Left renal cortex interstitium (tissue), 4 donors: ENCODE measurements around the gene SNRNP40. TPM values are rescaled to one million over a fixed set of nuclear protein-coding genes. Genes with fewer than 3 reads are reported as not detected.
A peak's percentile ranks its signal among the peaks of the same experiment; 100 is the strongest.
"Not testable (repeated sequence)": the region's sequence is repeated elsewhere in the genome, so short reads cannot be mapped to it uniquely, and the experiment has no call there.

ENCODE experiments used
- DNase-seq, 4 donors: peaks; one replicate each; pipeline ENCODE4 v3.0.0-alpha.2; 2013; ENCODE audit warnings: low read depth in 4 of 4, low spot score in 2 of 4, missing footprints in 1 of 4
- polyA plus RNA-seq, 4 donors: library from polyadenylated mRNA; unstranded; fragments of 120-200 nt; gene quantifications; one replicate each; pipeline ENCODE4 v1.2.1, GENCODE V29; 2013; ENCODE audit not compliant: insufficient read length in 4 of 4

The SNRNP40 gene
- polyA plus RNA-seq, 4 donors, result 70.8 to 77.5 (median 72.9) TPM

DNA sequence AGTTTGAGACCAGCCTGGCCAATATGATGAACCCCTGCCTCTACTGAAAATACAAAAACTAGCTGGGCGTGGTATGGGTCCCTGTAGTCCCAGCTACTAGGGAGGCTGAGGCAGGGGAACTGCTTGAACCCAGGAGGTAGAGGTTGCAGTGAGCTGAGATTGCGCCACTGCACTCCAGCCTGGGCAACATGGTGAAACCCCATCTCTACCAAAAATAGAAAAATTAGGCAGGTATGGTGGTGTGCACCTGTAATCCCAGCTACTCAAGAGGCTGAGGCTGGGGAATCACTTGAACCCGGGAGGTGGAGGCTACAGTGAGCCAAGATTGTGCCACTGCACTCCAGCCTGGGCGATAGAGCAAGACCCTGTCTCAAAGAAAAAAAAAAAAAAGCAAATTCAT lies 8.8 kb downstream of the SNRNP40 start:
- not testable (repeated sequence) for DNase-seq

- DNase-seq, result not testable (repeated sequence)
Observed at GRCh38 chr1:31282426-31282825, 14.2 kb downstream of the SNRNP40 start.

DNA sequence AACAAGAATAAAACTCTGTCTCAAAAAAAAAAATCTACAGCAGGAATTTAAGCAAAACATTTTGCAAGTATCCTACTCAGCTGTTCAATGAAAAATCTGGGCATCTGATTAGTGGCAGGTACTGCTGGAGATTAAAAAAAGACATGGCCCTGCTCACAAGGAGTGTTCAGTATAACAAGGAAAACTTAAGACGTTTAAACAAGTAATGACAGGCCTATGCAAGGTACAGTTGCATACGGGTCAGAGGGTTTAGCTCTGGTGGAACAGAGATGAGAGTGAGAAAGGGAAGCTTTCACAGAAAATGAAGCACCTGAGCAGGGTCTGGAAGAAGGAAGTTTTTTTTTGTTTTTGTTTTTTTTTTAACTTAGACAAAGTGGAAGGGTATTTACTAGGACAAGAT lies 23.0 kb downstream of the SNRNP40 start:
- DNase-seq, result no peak

- DNase-seq, result no peak
Observed at GRCh38 chr1:31272369-31272768, 24.2 kb downstream of the SNRNP40 start.

DNA sequence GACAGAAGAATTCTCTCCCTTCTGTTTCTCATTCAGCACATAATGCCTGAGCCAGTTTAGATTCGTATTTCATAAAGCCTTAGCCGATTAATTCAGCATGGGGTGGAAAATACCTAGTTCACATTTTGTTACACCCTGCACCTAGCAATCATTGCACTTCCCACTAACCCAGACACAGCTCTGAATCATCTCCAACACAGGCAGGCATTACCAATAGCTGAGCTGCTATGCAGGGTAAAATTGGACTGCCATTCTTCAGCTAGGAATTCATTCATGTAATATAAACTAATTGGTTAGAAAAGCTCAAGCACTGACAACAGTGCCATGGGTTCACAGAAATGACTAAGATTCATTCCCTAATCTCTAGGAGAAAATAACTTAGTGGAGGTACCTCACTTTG lies 30.0 kb downstream of the SNRNP40 start:
- DNase-seq, result no peak

DNA sequence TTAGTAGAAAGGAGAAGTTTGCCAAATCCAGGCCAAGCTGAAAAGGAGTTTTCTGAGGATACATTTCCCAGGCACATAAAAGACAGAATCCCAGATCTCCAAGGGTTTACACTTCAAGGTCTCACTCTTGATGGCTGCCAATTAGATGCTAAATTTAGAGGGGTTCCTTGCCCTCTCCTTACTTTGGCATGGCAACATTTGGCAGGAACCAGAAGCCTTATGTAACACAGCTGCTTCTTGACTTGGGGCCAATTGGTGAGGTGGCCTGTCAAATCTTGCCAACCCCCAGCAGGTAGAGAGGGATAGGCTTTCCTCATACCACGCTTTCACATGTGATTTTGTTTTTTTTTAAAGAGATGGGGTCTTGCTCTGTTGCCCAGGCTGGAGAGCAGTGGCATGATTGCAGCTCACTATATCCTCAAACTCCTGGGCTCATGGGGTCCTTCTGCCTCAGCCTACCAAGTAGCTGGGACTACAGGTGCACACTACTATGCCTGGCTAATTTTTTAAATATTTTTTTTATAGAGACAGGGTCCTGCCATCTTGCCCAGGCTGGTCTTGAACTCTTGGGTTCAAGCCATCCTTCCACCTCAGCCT lies 31.7 kb downstream of the SNRNP40 start:
- no peak for DNase-seq

- no peak for DNase-seq
Observed at GRCh38 chr1:31263408-31263807, 33.2 kb downstream of the SNRNP40 start.

- not testable (repeated sequence) for DNase-seq
Observed at GRCh38 chr1:31262393-31262792, 34.2 kb downstream of the SNRNP40 start.

DNA sequence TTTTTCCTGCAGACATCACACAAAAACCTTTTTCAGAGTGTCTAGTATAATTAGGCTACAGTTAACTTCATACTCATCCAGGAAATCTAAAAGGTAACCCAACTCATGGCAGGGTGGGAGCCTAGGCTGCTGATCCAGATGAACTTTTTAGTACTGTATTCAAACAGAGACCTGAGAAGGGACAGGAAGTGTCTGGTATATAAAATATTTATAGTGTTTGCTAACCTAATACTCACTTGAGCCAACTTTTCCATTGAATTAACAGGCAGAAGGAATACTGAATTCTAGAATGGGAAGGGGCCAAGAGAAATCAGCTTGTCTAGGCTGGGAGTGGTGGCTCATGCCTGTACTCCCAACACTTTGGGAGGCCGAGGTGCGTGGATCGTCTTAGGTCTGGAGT lies 34.7 kb downstream of the SNRNP40 start:
- DNase-seq, result no peak

DNA sequence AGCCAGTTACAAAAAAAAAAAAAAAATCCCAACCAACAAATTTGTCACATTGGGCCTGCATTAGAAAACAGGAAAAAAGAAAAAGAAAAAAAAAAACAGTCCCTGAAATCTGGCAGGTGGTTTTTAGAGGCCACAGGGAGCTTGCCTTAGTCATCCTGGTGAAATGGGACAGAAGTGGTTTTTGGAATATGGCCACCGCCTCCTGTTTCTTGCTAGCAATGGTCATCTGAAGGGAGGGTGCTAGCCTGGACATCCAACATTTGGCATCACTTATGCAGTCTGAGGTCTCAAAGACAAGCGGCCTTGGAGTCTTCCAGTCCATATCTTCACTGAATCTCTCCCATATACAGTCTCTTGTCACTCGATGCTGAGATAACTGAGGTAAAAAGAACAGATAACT lies 36.8 kb downstream of the SNRNP40 start:
- no peak for DNase-seq

GRCh38 chr1:31258581-31258980 lies 38.0 kb downstream of the SNRNP40 start:
- no peak for DNase-seq

DNA sequence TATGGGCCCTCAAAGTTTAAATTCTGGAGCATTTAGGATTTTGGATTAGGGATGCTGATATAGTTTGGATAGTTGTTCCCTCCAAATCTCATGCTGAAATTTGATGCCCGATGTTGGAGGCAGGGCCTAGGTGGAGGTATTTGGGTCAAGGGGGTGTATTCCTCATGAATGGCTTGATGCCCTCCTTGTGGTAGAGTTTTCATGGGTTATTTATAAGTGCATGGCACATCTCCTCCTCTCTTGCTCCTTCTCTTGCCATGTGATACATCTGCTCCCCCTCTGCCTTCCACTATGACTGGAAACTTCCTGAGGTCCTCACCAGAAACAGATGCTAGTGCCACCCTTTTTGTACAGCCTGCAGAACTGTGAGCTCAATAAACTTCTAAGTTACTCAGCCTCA lies 39.4 kb downstream of the SNRNP40 start:
- no peak for DNase-seq

DNA sequence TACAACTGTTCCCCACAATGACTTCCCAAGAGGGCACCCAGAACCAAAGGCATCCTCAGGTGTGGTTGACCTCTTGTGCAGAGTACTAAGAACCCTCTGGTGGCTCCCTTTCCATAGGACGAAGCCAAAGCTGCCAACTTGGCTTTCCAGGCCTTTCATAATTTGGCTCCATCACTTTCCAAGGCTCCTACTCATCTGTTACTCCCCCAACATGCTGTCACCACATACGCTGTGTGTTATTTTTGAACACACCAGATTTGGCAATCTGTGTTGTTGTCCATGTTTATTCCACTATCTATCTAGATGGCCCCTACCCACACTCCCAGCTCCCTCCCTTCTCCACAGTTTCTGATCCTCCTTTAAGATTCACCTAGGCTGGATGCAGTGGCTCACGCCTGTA lies 46.7 kb downstream of the SNRNP40 start:
- no peak for DNase-seq

DNA sequence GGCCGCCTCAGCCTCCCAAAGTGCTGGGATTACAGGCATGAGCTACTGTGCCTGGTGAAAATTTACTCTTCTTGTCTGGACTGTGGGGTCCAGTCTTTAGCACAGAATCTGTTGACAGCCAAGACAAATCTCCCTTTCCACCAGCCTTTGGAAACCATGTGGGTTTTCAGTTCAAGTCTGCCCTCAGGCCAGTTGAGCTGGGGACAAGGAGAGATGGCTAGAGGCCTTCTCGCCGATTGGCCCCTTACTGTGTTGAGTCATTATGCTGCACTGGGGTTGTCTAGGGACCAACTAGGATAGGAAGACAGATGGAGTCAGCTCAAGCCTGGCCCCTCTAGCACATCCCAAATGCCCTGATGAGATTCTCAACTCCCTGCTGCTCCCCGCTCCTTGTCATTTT lies 48.3 kb downstream of the SNRNP40 start:
- no peak for DNase-seq

GRCh38 chr1:31244326-31244725 lies 52.3 kb downstream of the SNRNP40 start:
- no peak for DNase-seq

DNA sequence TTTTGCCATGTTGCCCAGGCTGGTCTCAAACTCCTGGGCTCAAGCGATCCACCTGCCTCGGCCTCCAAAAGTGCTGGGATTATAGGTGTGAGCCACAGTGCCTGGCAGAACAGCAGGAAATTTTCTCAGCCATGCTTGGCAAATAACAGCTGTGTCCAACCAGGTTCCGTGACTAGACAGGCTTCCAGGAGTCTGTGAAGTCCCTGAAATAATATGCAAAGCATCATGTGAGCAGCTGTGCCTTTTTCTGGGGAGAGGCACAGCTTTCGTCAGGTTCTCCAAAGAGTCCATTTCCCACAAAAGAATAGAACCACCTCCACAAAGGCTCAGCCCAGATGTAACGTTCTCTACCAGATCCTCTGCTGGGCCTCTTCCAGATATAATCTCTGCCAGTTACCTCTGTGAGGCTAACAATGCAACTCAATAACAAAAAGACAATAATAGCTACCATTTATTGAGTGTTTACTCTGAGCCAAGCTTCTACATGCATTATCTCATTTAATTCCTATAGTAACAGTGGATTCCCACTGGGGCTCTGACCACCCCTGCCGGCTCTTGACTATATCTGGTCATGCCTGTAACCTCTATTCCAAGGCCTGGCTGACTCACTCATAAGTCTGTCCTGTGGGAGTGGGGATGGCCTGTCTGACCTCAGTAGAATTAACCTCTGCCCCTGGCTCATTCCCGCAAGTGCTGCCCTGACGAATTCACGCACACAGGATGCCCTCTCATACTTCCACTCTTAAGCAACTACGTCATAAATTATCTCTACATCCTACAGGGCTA lies 52.9 kb downstream of the SNRNP40 start:
- DNase-seq, result no peak

DNA sequence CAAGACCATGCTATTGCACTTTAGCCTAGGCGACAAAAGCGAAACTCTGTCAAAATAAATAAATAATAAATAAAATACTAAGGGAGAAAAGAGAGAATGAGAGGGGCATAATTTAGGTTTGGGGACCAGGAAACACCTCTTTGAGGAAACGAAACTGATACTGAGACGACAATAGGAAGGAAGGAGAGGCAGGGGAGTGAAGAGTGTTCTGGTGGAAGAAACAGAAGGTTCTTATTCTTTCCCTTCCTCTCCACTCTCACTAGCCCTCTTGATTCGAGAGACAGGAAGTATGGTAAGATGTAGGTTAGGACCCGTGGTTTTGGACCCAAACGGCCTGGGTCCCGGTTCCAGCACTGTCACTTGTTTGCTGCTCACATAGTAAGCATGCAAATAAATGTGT lies 55.3 kb downstream of the SNRNP40 start:
- no peak for DNase-seq

DNA sequence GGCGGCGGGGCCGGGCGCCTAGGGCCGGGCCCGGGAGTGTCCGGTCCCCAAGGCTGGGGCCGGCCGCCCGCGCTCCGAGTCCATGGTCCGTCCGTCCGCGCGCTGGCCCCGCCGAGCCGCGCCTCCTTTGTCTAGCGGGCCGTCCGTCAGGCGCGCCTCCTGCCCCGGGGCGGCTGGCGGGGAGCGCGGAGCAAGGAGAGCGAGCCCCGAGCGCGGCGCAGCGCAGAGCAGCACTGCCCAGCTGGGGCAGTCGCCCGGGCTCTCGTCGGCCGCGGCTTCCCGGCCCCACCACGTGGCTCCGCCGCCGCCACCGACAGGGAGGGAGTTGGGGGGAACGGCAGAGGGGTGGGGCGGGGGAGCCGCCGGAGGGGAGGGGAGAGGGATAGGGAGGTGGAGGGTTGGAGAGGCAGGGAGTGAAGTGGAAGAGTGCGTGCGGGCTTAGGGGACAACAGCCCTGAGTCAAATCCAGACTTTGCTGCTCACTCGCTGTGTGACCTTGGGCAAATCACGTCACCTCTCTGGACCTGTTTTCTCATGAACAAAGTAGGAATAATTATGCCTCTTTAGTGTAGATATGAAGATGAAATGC lies 56.8 kb downstream of the SNRNP40 start, which contains the start of gene NKAIN1:
NKAIN1 (minus strand) TSS at position 235 of the 589 bp plus-strand sequence. CDS start 340 bp downstream, outside the sequence.
- no peak for DNase-seq

- DNase-seq, result peak in 1 of 4 donors; percentile 37
Observed at GRCh38 chr1:31238986-31239613, 57.5 kb downstream of the SNRNP40 start.

- no peak for DNase-seq
Observed at GRCh38 chr1:31238612-31238985, 58.0 kb downstream of the SNRNP40 start.

DNA sequence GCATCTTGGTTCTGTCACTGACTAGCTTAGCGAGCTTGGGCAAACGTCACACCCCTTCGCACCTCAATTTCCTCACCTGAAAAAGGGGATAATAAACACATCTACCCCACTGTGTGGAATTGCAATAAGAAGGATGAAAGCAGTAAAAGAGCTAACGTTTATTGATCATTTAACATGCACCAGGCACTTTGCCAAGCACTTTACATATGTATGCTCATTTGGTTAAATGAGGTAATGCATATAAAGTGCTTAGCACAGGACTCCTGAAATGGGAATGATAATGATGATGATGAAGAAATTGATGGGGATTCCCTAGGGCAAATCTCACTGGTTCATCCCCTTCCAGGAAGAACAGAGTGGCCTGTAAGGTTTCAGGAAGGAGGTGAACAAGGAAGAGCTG lies 61.7 kb downstream of the SNRNP40 start:
- no peak for DNase-seq
